Measurements from ENCODE around the gene PRMT7. TPM values are rescaled to one million over a fixed set of nuclear protein-coding genes. Genes with fewer than 3 reads are reported as not detected.

The PRMT7 gene, protein sequence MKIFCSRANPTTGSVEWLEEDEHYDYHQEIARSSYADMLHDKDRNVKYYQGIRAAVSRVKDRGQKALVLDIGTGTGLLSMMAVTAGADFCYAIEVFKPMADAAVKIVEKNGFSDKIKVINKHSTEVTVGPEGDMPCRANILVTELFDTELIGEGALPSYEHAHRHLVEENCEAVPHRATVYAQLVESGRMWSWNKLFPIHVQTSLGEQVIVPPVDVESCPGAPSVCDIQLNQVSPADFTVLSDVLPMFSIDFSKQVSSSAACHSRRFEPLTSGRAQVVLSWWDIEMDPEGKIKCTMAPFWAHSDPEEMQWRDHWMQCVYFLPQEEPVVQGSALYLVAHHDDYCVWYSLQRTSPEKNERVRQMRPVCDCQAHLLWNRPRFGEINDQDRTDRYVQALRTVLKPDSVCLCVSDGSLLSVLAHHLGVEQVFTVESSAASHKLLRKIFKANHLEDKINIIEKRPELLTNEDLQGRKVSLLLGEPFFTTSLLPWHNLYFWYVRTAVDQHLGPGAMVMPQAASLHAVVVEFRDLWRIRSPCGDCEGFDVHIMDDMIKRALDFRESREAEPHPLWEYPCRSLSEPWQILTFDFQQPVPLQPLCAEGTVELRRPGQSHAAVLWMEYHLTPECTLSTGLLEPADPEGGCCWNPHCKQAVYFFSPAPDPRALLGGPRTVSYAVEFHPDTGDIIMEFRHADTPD
- 100 to 1,000 TPM in 1 of 4 donors, 10 to 100 TPM in 3; 20.6 to 115 (median 38.5) TPM for total RNA-seq

- in situ Hi-C loops (cut with MboI; ENCODE audit: low pct_ligation_motif_present in 1 of 4, low pct_unique_long_range_greater_than_20kb in 1 of 4, low sequenced_read_pairs in 3 of 4), result no loop called here
- H3K27me3 ChIP-seq, result no peaks in the 10 kb centered on the region
- peak; percentile 93 for DNase-seq
- peaks cover 0 to 29% (median 11%) of the 10 kb centered on the region in 4 donors for H3K36me3 ChIP-seq
- no peaks in the 10 kb centered on the region for H3K9me3 ChIP-seq
- H3K27ac ChIP-seq, result peak within 1 kb of the TSS; percentile 87 to 91 (median 89)
- intact Hi-C loops (cut with DNase I; ENCODE audit: low total_unique reads), result no loop called here
- 0% methylated on average over 37 of the region's 62 CpGs; no CpG with 5 or more reads in 1 of the 2 donors for whole genome bisulfite sequencing, 2 donors (ENCODE audit: low coverage in 1 of 2)
- H3K4me3 ChIP-seq, result peak within 1 kb of the TSS; percentile 72 to 90 (median 80)
- TF ChIP-seq, protein P1, sequence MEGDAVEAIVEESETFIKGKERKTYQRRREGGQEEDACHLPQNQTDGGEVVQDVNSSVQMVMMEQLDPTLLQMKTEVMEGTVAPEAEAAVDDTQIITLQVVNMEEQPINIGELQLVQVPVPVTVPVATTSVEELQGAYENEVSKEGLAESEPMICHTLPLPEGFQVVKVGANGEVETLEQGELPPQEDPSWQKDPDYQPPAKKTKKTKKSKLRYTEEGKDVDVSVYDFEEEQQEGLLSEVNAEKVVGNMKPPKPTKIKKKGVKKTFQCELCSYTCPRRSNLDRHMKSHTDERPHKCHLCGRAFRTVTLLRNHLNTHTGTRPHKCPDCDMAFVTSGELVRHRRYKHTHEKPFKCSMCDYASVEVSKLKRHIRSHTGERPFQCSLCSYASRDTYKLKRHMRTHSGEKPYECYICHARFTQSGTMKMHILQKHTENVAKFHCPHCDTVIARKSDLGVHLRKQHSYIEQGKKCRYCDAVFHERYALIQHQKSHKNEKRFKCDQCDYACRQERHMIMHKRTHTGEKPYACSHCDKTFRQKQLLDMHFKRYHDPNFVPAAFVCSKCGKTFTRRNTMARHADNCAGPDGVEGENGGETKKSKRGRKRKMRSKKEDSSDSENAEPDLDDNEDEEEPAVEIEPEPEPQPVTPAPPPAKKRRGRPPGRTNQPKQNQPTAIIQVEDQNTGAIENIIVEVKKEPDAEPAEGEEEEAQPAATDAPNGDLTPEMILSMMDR (IDR thresholded peaks at IDR 0.05), result peak in 2 of 5 experiments; percentile 13 to 45
- TF ChIP-seq POLR2A (IDR thresholded peaks at IDR 0.05) (peak; percentile 80), EP300 (IDR thresholded peaks at IDR 0.05; ENCODE audit: low read depth) (no peak), POLR2AphosphoS5 (IDR thresholded peaks at IDR 0.05) (peak; percentile 78 to 93 (median 91))
- peaks cover 16 to 28% (median 21%) of the 10 kb centered on the region in 4 donors for H3K4me1 ChIP-seq
Measured at GRCh38 chr16:68310774-68311511, at the start of gene PRMT7, which contains the start of gene SLC7A6OS. Gene PRMT7, plus strand, starts transcription at chr16:68311019. Its CDS starts 4,961 bp downstream, at chr16:68315980. Gene SLC7A6OS, minus strand, starts transcription at chr16:68310946. Its CDS starts 20 bp downstream, at chr16:68310926.

- H3K27ac ChIP-seq, result peak overlapping the region; percentile 94 to 98 (median 97)
- in situ Hi-C loops (cut with MboI; ENCODE audit: low pct_ligation_motif_present in 1 of 4, low pct_unique_long_range_greater_than_20kb in 1 of 4, low sequenced_read_pairs in 3 of 4) (no loop called here), intact Hi-C loops (cut with DNase I; ENCODE audit: low total_unique reads) (loop anchor here (1.0 kb wide), 1 partner anchor 66 kb away; no protein-coding TSS in a partner anchor)
- TF ChIP-seq EP300 (IDR thresholded peaks at IDR 0.05; ENCODE audit: low read depth) (no peak), POLR2A (IDR thresholded peaks at IDR 0.05) (no peak), POLR2AphosphoS5 (IDR thresholded peaks at IDR 0.05) (no peak)
- TF ChIP-seq, protein P1 (IDR thresholded peaks at IDR 0.05), result no peak
- no peaks in the 10 kb centered on the region for H3K27me3 ChIP-seq
- H3K4me1 ChIP-seq, result peaks cover 13 to 51% (median 33%) of the 10 kb centered on the region in 4 donors
- peaks cover 0 to 12% (median 0%) of the 10 kb centered on the region in 4 donors for H3K36me3 ChIP-seq
- DNase-seq, result no peak
- no peaks in the 10 kb centered on the region for H3K9me3 ChIP-seq
- WGBS, 2 donors (ENCODE audit: low coverage in 1 of 2), result 35 to 78% methylated on average over 5 to 11 of the region's 11 CpGs
- H3K4me3 ChIP-seq, result peak overlapping the region; percentile 38 to 84 (median 74)
Measured at GRCh38 chr16:68263559-68264127, 47.2 kb upstream of the PRMT7 start.

DNA sequence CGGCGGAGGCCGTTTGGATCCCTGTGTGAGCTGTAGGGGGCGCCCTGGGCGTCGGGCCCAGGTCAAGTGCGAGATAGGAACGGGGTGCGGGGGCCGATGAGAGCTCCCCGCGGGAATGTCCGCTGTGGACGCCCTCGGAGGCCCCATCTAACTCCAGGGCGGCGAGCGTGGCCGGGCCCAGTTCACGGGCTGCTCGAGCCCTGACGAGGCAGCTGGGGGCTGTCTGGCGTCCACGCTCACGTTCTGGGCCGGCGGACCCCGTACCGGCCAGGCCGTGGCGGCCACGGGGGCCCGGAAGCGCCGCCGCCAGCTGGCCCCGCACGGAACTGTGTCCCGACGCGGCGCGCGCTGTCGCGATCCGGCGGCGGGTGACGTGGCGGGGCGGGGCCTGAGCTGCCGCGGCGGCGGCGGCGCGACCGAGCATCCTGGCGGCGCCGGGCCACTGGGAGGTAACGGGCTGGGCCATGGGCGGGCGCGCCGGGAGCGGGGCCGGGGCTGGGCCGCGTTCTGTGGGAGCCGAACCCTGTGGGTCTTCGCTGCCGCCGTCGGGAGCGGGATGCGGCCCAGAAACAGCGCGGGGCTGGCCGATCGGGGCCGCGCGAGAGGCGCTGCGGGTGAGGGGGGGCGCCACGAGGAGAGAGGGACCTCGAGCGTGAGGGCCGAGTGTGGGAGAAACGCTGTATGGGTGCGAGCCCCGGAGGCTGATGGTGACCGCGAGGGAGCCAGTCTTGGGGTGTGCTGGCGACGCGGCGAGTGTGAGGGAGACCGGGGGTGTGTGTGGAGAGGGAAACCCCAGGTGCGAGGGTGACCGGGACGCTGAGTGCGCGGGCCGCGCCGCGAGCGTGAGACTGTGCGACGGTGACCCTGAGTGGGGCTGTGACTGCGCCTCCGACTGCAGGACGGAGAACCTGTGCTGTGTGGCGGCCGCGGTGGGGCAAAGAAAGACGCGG lies 46.4 kb upstream of the PRMT7 start, which contains the start of gene SLC7A6:
TSS of gene SLC7A6 (plus strand) at position 399 of the 950 bp plus-strand sequence. CDS start 10,201 bp downstream, outside the sequence.
- no peaks in the 10 kb centered on the region for H3K9me3 ChIP-seq
- 0% methylated on average over 54 of the region's 123 CpGs; no CpG with 5 or more reads in 1 of the 2 donors for WGBS, 2 donors (ENCODE audit: low coverage in 1 of 2)
- peak within 1 kb of the TSS; percentile 55 to 84 (median 74) for H3K4me3 ChIP-seq
- intact Hi-C loops (cut with DNase I; ENCODE audit: low total_unique reads) (loop anchor here (1.0 kb wide), 1 partner anchor 65 kb away; no protein-coding TSS in a partner anchor), in situ Hi-C loops (cut with MboI; ENCODE audit: low pct_ligation_motif_present in 1 of 4, low pct_unique_long_range_greater_than_20kb in 1 of 4, low sequenced_read_pairs in 3 of 4) (no loop called here)
- H3K36me3 ChIP-seq, result peaks cover 0 to 9% (median 0%) of the 10 kb centered on the region in 4 donors
- peak within 1 kb of the TSS; percentile 94 to 98 (median 97) for H3K27ac ChIP-seq
- H3K4me1 ChIP-seq, result peaks cover 13 to 55% (median 35%) of the 10 kb centered on the region in 4 donors
- TF ChIP-seq POLR2A (IDR thresholded peaks at IDR 0.05), result no peak
- peak in 2 of 3 donors; percentile 41 to 55 for TF ChIP-seq POLR2AphosphoS5 (IDR thresholded peaks at IDR 0.05)
- TF ChIP-seq EP300 (IDR thresholded peaks at IDR 0.05; ENCODE audit: low read depth), result no peak
- TF ChIP-seq, protein P1 (IDR thresholded peaks at IDR 0.05), result peak; percentile 71 to 86 (median 77)
- peak; percentile 82 for DNase-seq
- H3K27me3 ChIP-seq, result no peaks in the 10 kb centered on the region
